Psoas muscle (tissue), 8 donors: ENCODE measurements around the gene MRM2. TPM values are rescaled to one million over a fixed set of nuclear protein-coding genes. Genes with fewer than 3 reads are reported as not detected.

Experiments used
- ATAC-seq, 4 donors: fragments of 200-7000 bp; cut with Tn5 transposase; one replicate each; pipeline ENCODE4 v1.9.1; 2020; ENCODE audit warnings: moderate library complexity in 3 of 4, mild to moderate bottlenecking in 2 of 4
- DNase-seq, 2 donors: peaks; one replicate each; pipeline ENCODE4 v3.0.0-alpha.2; 2020
- H3K27ac ChIP-seq: fragments of 200-600 bp; one replicate; pipeline ENCODE4 v1.8.0; 2022
- H3K27me3 ChIP-seq, 3 donors: fragments of 200-600 bp in 1 of 3; one replicate each; pipeline versions ENCODE4 v1.6.1 to v1.8.0; 2013 to 2022; ENCODE audit warnings: low read length in 2 of 3, mild to moderate bottlenecking in 2 of 3, moderate library complexity in 1 of 3; ENCODE audit not compliant: insufficient read depth in 3 of 3
- H3K36me3 ChIP-seq, 2 donors: fragments of 200-600 bp in 1 of 2; one replicate each; pipeline versions ENCODE4 v1.6.1 to v1.8.0; 2013 to 2022; ENCODE audit warnings: low read depth in 1 of 2, mild to moderate bottlenecking in 1 of 2, moderate library complexity in 1 of 2; ENCODE audit not compliant: insufficient read depth in 1 of 2
- H3K4me1 ChIP-seq: fragments of 200-600 bp; one replicate; pipeline ENCODE4 v1.8.0; 2022
- H3K4me3 ChIP-seq: fragments of 200-600 bp; one replicate; pipeline ENCODE4 v1.8.0; 2022; ENCODE audit warnings: mild to moderate bottlenecking
- H3K9me3 ChIP-seq: fragments of 200-600 bp; one replicate; pipeline ENCODE4 v1.8.0; 2022
- CTCF ChIP-seq: fragments of 200-600 bp; IDR thresholded peaks from one replicate; pipeline ENCODE4 v1.8.0; 2022; ENCODE audit warnings: antibody characterized with exemption
- WGBS, 3 donors: extraction: QIAGEN DNeasy Blood & Tissue Kit; methylation state at CpG; one replicate each; pipeline versions ENCODE4 v1.1.6 to v1.1.7; 2013; 5-methylcytosine and 5-hydroxymethylcytosine counted together
- intact Hi-C, 2 donors: fragments of 100-400 bp; cut with DNase I; formaldehyde crosslinking; loops; one replicate each; pipeline versions ENCODE4 v1.11.0 to v1.14.2; 2022
- polyA plus RNA-seq, 3 donors: library from polyadenylated mRNA; stranded (reverse); fragments of 200-250 nt; gene quantifications; one replicate each; pipeline ENCODE4 v1.2.3, GENCODE V29; 2013
- total RNA-seq, 4 donors: library from RNA; stranded (reverse); fragmentation: NEBNext Ultra II Directional in 2 of 4; extraction: Animal tissue kit (Norgen Biotek cat#: 25700) in 2 of 4; gene quantifications; one replicate each; pipeline versions ENCODE4 v1.2.1 to v1.2.4, GENCODE V29; 2021 to 2023
- donor health status: healthy with polysubstance abuse.
- donor health status: DM: no; HTN: no; CAD: no; lungs with moderate emphysema.
- donor health status: Bipolar disorder and iron deficiency.
- donor health status: healthy.
- donor health status: DM: yes; HTN: yes; CAD: no.
- donor health status: DM: no; HTN: no; CAD: no.
- donor health status: DM: no; HTN: no; CAD: no.
- donor health status: DM: yes; HTN: yes; CAD: no.

MRM2 gene
- total and polyA plus RNA-seq, 7 donors: 15.9 to 53.0 (median 21.6) TPM

- H3K9me3 ChIP-seq: no peaks in the 10 kb centered on the region
- ATAC-seq (no peak), DNase-seq (no peak)
- no peak overlapping the region for H3K27ac ChIP-seq
- H3K36me3 ChIP-seq: no peaks in the 10 kb centered on the region
- intact Hi-C loops: no loop called here
- no peaks in the 10 kb centered on the region for H3K4me1 ChIP-seq
- 81 to 86% (median 86%) methylated on average over 4 of the region's 4 CpGs for WGBS, 3 donors
- no peak overlapping the region for H3K4me3 ChIP-seq
- no peaks in the 10 kb centered on the region for H3K27me3 ChIP-seq
- no peak for TF ChIP-seq CTCF
These were observed 55.8 kb downstream of the MRM2 start for GRCh38 chr7:2186166-2186565.

- DNase-seq: no peak
- 92 to 95% (median 94%) methylated on average over 8 of the region's 8 CpGs for WGBS, 3 donors
These were observed 56.3 kb downstream of the MRM2 start for GRCh38 chr7:2185715-2186114.

More at GRCh38 chr7:2185715-2186114, 56.3 kb downstream of the MRM2 start:
- intact Hi-C loops: no loop called here
- no peak for TF ChIP-seq CTCF
- no peak overlapping the region for H3K4me3 ChIP-seq
- H3K27me3 ChIP-seq: no peaks in the 10 kb centered on the region
- no peaks in the 10 kb centered on the region for H3K9me3 ChIP-seq
- no peaks in the 10 kb centered on the region for H3K4me1 ChIP-seq
- H3K27ac ChIP-seq: no peak overlapping the region
- H3K36me3 ChIP-seq: no peaks in the 10 kb centered on the region
- no peak for ATAC-seq

Other genes with a start within 250 kb of the MRM2 start
- 10 to 100 TPM; 11.8 to 16.4 (median 15.3) TPM for gene MAD1L1, start 9.3 kb downstream of the MRM2 start, total RNA-seq
- 10 to 100 TPM; 11.7 to 17.5 (median 17.5) TPM for gene MAD1L1, start 9.3 kb downstream of the MRM2 start, polyA plus RNA-seq
- gene NUDT1, start within 50 bp of the MRM2 start, total RNA-seq: 10 to 100 TPM in 2 of 4 donors, 1 to 10 TPM in 2; 5.6 to 12.4 (median 8.4) TPM
- gene NUDT1, start within 50 bp of the MRM2 start, polyA plus RNA-seq: 10 to 100 TPM; 13.6 to 29.2 (median 19.1) TPM
- gene SNX8, start 72.2 kb upstream of the MRM2 start, total RNA-seq: 10 to 100 TPM; 13.4 to 25.1 (median 21.7) TPM
- gene SNX8, start 72.2 kb upstream of the MRM2 start, polyA plus RNA-seq: 10 to 100 TPM in 2 of 3 donors, 1 to 10 TPM in 1; 8.4 to 14.3 (median 12.3) TPM
- gene EIF3B, start 112.6 kb upstream of the MRM2 start, total RNA-seq: 100 to 1,000 TPM; 101 to 203 (median 180) TPM
- 100 to 1,000 TPM; 113 to 275 (median 159) TPM for gene EIF3B, start 112.6 kb upstream of the MRM2 start, polyA plus RNA-seq
- gene CHST12, start 161.4 kb upstream of the MRM2 start, total RNA-seq: 10 to 100 TPM in 1 of 4 donors, 1 to 10 TPM in 3; 6.6 to 12.0 (median 9.4) TPM
- 1 to 10 TPM; 7.7 to 8.2 (median 8.1) TPM for gene CHST12, start 161.4 kb upstream of the MRM2 start, polyA plus RNA-seq
- gene GRIFIN, start 234.2 kb upstream of the MRM2 start, total RNA-seq: not detected
- gene GRIFIN, start 234.2 kb upstream of the MRM2 start, polyA plus RNA-seq: not detected